ENCODE data around the gene GRIN2B. TPM values are rescaled to one million over a fixed set of nuclear protein-coding genes. Genes with fewer than 3 reads are reported as not detected.

Gene GRIN2B
- polyA plus RNA-seq, 1 donor: 0.04 TPM

DNA sequence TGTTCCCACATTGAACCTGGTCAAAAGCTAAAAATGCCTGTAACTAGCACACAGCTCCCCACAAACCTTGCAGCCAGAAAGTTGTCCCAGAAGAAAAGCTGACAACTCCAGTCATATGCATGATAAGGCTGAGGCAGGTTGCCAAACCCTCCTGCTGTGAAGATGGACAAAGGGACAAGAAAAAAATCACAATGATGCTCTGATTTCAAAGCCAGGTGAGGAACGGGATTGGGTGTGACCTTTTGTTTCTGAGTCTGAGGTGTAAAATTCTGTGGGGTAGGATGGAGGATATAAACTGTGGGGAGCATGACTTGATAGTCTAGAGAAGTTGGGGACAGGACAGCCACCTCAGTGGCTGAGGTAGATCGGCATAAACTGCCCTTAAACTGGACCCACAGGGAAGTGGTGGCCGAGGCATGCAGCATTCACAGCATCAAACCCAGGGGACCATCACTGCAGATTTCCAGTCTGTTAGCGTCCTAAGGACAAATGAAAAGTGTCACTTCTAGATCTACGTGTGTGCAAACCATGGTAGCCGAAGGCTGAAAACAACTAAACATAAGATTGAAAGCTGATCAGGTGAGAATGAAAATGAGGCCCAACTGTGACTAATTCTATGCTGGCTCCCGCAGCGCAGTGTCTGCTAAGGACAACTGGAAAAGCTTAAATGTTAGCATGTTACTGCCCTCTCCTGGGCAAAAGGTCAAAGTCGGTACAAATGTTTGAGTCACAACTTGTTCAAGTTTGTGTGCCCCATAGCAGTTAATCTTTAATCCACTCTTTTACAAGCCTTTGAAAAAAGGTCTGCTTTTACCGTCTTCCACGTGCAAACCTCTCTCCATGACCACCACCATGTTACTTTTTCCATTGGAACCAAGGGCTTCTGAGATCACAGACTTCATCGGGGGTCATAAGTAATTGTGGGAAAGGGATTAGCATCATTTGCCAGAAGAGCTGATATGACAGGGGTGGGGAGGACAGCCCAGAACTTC lies 39.8 kb downstream of the GRIN2B start:
- WGBS (ENCODE audit: insufficient coverage, low lambda C conversion rate): no CpG with 5 or more reads among the region's 12 CpGs
- Histone ChIP-seq H3K27ac (ENCODE audit: low read length) (no peak overlapping the region), H3K4me1 (ENCODE audit: control insufficient read depth, insufficient read depth, low read length) (peaks cover 15% of the 10 kb centered on the region), H3K9me3 (ENCODE audit: control insufficient read depth, low read depth, low read length) (peaks cover 3% of the 10 kb centered on the region), H3K4me3 (ENCODE audit: low read length) (no peak overlapping the region), H3K27me3 (ENCODE audit: control insufficient read depth, insufficient read depth, low read length) (no peaks in the 10 kb centered on the region), H3K36me3 (ENCODE audit: control insufficient read depth, insufficient read depth, low read length) (no peaks in the 10 kb centered on the region)
- peak; percentile 89 to 94 for DNase-seq

DNA sequence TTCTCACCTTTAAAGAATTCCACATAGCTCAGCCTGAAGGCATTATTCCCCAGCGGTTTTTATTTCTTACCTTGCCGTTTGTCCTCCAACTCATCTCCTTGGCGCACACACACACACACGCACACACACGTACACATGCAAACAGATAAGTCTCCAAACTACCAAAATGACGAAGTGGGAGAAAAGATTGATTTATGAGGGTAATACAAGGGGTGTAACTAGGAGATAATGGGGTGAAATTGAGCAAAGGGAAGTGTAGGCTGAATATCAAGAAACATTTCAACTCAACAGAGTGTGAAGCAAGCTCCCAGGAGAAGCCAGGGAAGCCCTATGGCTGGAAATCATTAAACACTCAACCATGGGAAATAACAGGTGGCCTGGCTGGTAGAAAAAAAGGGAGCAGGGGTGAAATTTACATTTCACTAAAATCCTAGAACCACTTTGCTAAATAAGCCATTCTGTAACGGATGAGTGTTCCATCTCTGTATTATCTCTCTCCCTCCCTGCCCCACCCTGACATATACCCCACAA lies 41.0 kb downstream of the GRIN2B start:
- Histone ChIP-seq H3K4me1 (ENCODE audit: control insufficient read depth, insufficient read depth, low read length) (peaks cover 15% of the 10 kb centered on the region), H3K27ac (ENCODE audit: low read length) (no peak overlapping the region), H3K27me3 (ENCODE audit: control insufficient read depth, insufficient read depth, low read length) (no peaks in the 10 kb centered on the region), H3K4me3 (ENCODE audit: low read length) (no peak overlapping the region), H3K36me3 (ENCODE audit: control insufficient read depth, insufficient read depth, low read length) (no peaks in the 10 kb centered on the region), H3K9me3 (ENCODE audit: control insufficient read depth, low read depth, low read length) (peaks cover 3% of the 10 kb centered on the region)
- WGBS (ENCODE audit: insufficient coverage, low lambda C conversion rate): 14% methylated on average over 3 of the region's 7 CpGs
- DNase-seq: peak; percentile 19 to 68

DNA sequence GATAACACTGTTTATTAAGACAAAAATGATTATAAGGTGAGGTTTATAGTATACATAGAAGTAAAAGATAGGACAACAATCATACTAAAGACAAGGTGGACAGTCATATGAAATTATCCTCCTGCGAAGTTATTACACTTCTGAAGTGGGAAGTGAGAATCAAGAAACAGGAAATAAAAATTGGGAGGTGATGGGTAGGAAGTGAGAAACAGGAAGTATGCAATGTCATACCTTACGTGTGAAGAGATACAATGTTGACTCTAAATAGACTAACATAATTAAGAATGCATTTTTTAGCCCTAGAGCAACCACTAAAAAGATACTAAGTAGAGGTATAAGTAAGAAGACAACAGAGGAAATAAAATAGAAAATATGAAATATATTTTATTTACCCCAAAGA lies 43.7 kb downstream of the GRIN2B start:
- H3K27ac ChIP-seq (ENCODE audit: low read length): no peak overlapping the region

DNA sequence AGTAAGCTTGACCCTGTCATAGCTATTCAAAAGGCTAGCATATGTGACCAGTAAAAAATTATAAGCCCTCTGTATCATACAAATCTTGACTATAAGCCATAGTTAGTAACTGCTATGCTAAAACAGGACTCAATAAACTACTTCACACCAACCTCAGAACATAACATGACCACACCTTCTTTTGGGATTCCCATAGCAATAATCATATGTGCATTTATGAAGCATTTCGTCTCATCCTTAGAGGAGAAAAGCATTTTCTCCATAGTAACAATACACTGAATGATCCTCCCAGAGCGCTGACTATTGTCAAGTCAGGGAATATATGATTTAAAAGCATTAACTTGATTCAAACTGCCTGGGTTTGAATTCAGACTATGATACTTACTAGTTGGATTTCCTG lies 46.2 kb downstream of the GRIN2B start:
- H3K4me3 ChIP-seq (ENCODE audit: low read length): no peak overlapping the region
- no CpG with 5 or more reads among the region's 2 CpGs for WGBS (ENCODE audit: insufficient coverage, low lambda C conversion rate)
- H3K4me1 ChIP-seq (ENCODE audit: control insufficient read depth, insufficient read depth, low read length): no peaks in the 10 kb centered on the region
- peaks cover 3% of the 10 kb centered on the region for H3K9me3 ChIP-seq (ENCODE audit: control insufficient read depth, low read depth, low read length)
- H3K27ac ChIP-seq (ENCODE audit: low read length): no peak overlapping the region
- DNase-seq: no peak
- peaks cover 2% of the 10 kb centered on the region for H3K27me3 ChIP-seq (ENCODE audit: control insufficient read depth, insufficient read depth, low read length)
- H3K36me3 ChIP-seq (ENCODE audit: control insufficient read depth, insufficient read depth, low read length): no peaks in the 10 kb centered on the region

More for the DNA sequence above, 43.7 kb downstream of the GRIN2B start:
- 100% methylated on average over 1 of the region's 2 CpGs for WGBS (ENCODE audit: insufficient coverage, low lambda C conversion rate)
- H3K4me3 ChIP-seq (ENCODE audit: low read length): no peak overlapping the region
- H3K36me3 ChIP-seq (ENCODE audit: control insufficient read depth, insufficient read depth, low read length): no peaks in the 10 kb centered on the region
- H3K27me3 ChIP-seq (ENCODE audit: control insufficient read depth, insufficient read depth, low read length): peaks cover 2% of the 10 kb centered on the region
- no peak for DNase-seq
- H3K4me1 ChIP-seq (ENCODE audit: control insufficient read depth, insufficient read depth, low read length): peaks cover 15% of the 10 kb centered on the region
- H3K9me3 ChIP-seq (ENCODE audit: control insufficient read depth, low read depth, low read length): peaks cover 3% of the 10 kb centered on the region
